ENCODE data around the gene KRT34. TPM values are rescaled to one million over a fixed set of nuclear protein-coding genes. Genes with fewer than 3 reads are reported as not detected.
A peak's percentile ranks its signal among the peaks of the same experiment; 100 is the strongest.

The KRT34 gene
- total RNA-seq, 1 donor from 2014 or later: not detected

GRCh38 chr17:41329279-41329948, 52.7 kb downstream of the KRT34 start:
- Mint-ChIP-seq H3K4me3 (ENCODE audit: unreplicated experiment) (no peak overlapping the region), H3K36me3 (ENCODE audit: low read depth) (no peaks in the 10 kb centered on the region), H3K4me1 (ENCODE audit: low read depth) (no peaks in the 10 kb centered on the region), H3K27me3 (ENCODE audit: low read depth) (peaks cover 4% of the 10 kb centered on the region), H3K27ac (ENCODE audit: unreplicated experiment) (no peak overlapping the region), H3K9me3 (ENCODE audit: low read depth) (no peaks in the 10 kb centered on the region)
- TF ChIP-seq, protein P1, sequence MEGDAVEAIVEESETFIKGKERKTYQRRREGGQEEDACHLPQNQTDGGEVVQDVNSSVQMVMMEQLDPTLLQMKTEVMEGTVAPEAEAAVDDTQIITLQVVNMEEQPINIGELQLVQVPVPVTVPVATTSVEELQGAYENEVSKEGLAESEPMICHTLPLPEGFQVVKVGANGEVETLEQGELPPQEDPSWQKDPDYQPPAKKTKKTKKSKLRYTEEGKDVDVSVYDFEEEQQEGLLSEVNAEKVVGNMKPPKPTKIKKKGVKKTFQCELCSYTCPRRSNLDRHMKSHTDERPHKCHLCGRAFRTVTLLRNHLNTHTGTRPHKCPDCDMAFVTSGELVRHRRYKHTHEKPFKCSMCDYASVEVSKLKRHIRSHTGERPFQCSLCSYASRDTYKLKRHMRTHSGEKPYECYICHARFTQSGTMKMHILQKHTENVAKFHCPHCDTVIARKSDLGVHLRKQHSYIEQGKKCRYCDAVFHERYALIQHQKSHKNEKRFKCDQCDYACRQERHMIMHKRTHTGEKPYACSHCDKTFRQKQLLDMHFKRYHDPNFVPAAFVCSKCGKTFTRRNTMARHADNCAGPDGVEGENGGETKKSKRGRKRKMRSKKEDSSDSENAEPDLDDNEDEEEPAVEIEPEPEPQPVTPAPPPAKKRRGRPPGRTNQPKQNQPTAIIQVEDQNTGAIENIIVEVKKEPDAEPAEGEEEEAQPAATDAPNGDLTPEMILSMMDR (IDR thresholded peaks at IDR 0.05): peak; percentile 84
- DNase-seq (ENCODE audit: low spot score): no peak

DNA sequence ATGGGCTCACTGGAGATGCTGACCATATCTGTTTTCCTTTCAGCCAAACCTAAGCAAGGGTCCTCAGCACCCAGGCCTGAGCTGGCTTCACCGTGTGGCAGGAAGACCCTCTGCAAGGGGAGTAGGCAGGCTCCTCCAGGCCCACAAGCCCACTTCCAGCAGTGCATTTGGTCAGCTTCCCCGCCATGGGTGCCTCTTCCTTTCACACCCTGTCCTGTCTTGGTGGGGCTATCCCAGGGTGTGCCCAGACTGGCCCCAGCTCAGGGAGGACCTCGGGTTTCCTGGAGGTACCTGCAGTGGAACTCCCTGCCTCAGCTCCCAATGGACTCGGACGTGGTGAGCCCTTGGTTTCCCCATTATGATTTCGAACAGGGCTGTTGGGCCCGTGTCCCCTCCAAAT, 53.9 kb downstream of the KRT34 start:
- Mint-ChIP-seq H3K9me3 (ENCODE audit: low read depth) (no peaks in the 10 kb centered on the region), H3K36me3 (ENCODE audit: low read depth) (no peaks in the 10 kb centered on the region), H3K27me3 (ENCODE audit: low read depth) (peaks cover 2% of the 10 kb centered on the region), H3K27ac (ENCODE audit: unreplicated experiment) (no peak overlapping the region), H3K4me1 (ENCODE audit: low read depth) (no peaks in the 10 kb centered on the region), H3K4me3 (ENCODE audit: unreplicated experiment) (no peak overlapping the region)
- TF ChIP-seq, protein P1 (IDR thresholded peaks at IDR 0.05): no peak
- no peak for DNase-seq (ENCODE audit: low spot score)

Other genes starting within 250 kb of the KRT34 start
- not detected in 3 replicates for gene KRTAP4-6, start 241.8 kb downstream of the KRT34 start, total RNA-seq
- gene KRTAP4-5, start 232.5 kb downstream of the KRT34 start, total RNA-seq: not detected in 3 replicates
- not detected in 3 replicates for gene KRTAP4-4, start 221.6 kb downstream of the KRT34 start, total RNA-seq
- not detected in 3 replicates for gene KRTAP4-3, start 214.1 kb downstream of the KRT34 start, total RNA-seq
- not detected in 3 replicates for gene KRTAP4-2, start 204.1 kb downstream of the KRT34 start, total RNA-seq
- gene KRTAP4-1, start 197.4 kb downstream of the KRT34 start, total RNA-seq: not detected in 3 replicates
- not detected in 3 replicates for gene KRTAP9-1, start 192.4 kb downstream of the KRT34 start, total RNA-seq
- not detected in 3 replicates for gene KRTAP9-2, start 155.7 kb downstream of the KRT34 start, total RNA-seq
- not detected in 3 replicates for gene KRTAP9-3, start 149.9 kb downstream of the KRT34 start, total RNA-seq
- not detected in 3 replicates for gene KRTAP9-8, start 144.3 kb downstream of the KRT34 start, total RNA-seq
- gene KRTAP9-4, start 132.6 kb downstream of the KRT34 start, total RNA-seq: not detected in 3 replicates
- gene KRTAP9-9, start 126.9 kb downstream of the KRT34 start, total RNA-seq: not detected in 3 replicates
- not detected in 3 replicates for gene KRTAP9-6, start 116.9 kb downstream of the KRT34 start, total RNA-seq
- gene KRTAP9-7, start 106.6 kb downstream of the KRT34 start, total RNA-seq: not detected in 3 replicates
- gene KRTAP29-1, start 79.5 kb downstream of the KRT34 start, total RNA-seq: not detected in 3 replicates
- gene KRTAP16-1, start 73.0 kb downstream of the KRT34 start, total RNA-seq: not detected in 3 replicates
- gene KRTAP17-1, start 66.6 kb downstream of the KRT34 start, total RNA-seq: not detected in 3 replicates
- gene KRT33A, start 31.5 kb downstream of the KRT34 start, total RNA-seq: not detected in 3 replicates
- not detected in 3 replicates for gene KRT33B, start 12.5 kb downstream of the KRT34 start, total RNA-seq
- gene KRT31, start 15.3 kb upstream of the KRT34 start, total RNA-seq: not detected in 3 replicates
- not detected in 3 replicates for gene KRT37, start 42.3 kb upstream of the KRT34 start, total RNA-seq
- not detected in 3 replicates for gene KRT38, start 58.7 kb upstream of the KRT34 start, total RNA-seq
- gene KRT32, start 85.1 kb upstream of the KRT34 start, total RNA-seq: not detected in 3 replicates
- not detected in 3 replicates for gene KRT35, start 98.8 kb upstream of the KRT34 start, total RNA-seq
- gene KRT36, start 107.6 kb upstream of the KRT34 start, total RNA-seq: not detected in 3 replicates
- gene KRT13, start 123.3 kb upstream of the KRT34 start, total RNA-seq: not detected in 3 replicates
- not detected in 3 replicates for gene KRT15, start 136.6 kb upstream of the KRT34 start, total RNA-seq
- gene KRT19, start 146.0 kb upstream of the KRT34 start, total RNA-seq: 1.3 to 1.7 TPM in 2 of 3 replicates, not detected in the other
- not detected in 3 replicates for gene KRT9, start 189.8 kb upstream of the KRT34 start, total RNA-seq
- gene KRT14, start 204.6 kb upstream of the KRT34 start, total RNA-seq: 0.23 to 0.94 TPM (median 0.32 TPM) in 3 replicates
- gene KRT16, start 230.5 kb upstream of the KRT34 start, total RNA-seq: 3.9 to 5.9 TPM (median 5.5 TPM) in 3 replicates
- gene KRT17, start 242.3 kb upstream of the KRT34 start, total RNA-seq: 183 to 261 TPM (median 258 TPM) in 3 replicates